Measurements from ENCODE around the gene STK17B.
"Not testable (repeated sequence)": the region's sequence is repeated elsewhere in the genome, so short reads cannot be mapped to it uniquely, and the experiment has no call there.

The STK17B gene

GRCh38 chr2:196171248-196171871 lies at the start of gene STK17B:
Gene STK17B, minus strand, starts transcription at chr2:196171578. Its CDS starts 8,195 bp downstream, at chr2:196163383.
- DNase-seq = peak; percentile 96

GRCh38 chr2:196220671-196221070 lies 49.3 kb upstream of the STK17B start:
- DNase-seq = no peak

GRCh38 chr2:196219671-196220070 lies 48.3 kb upstream of the STK17B start:
- no peak for DNase-seq

- no peak for DNase-seq
Observed at GRCh38 chr2:196218106-196218505, 46.7 kb upstream of the STK17B start.

GRCh38 chr2:196217116-196217515 lies 45.7 kb upstream of the STK17B start:
- DNase-seq = no peak

GRCh38 chr2:196215376-196215775 lies 44.0 kb upstream of the STK17B start:
- no peak for DNase-seq

- no peak for DNase-seq
Observed at GRCh38 chr2:196214156-196214555, 42.8 kb upstream of the STK17B start.

GRCh38 chr2:196213252-196213980 lies 42.0 kb upstream of the STK17B start:
- no peak for DNase-seq

- DNase-seq = no peak
Observed at GRCh38 chr2:196208915-196209314, 37.5 kb upstream of the STK17B start.

GRCh38 chr2:196206804-196207203 lies 35.4 kb upstream of the STK17B start:
- no peak for DNase-seq

GRCh38 chr2:196205881-196206435 lies 34.6 kb upstream of the STK17B start:
- no peak for DNase-seq

- DNase-seq = no peak
Observed at GRCh38 chr2:196205011-196205766, 33.8 kb upstream of the STK17B start.

- DNase-seq = no peak
Observed at GRCh38 chr2:196201229-196202009, 30.0 kb upstream of the STK17B start.

- no peak for DNase-seq
Observed at GRCh38 chr2:196200557-196200956, 29.2 kb upstream of the STK17B start.

- DNase-seq = no peak
Observed at GRCh38 chr2:196195758-196196157, 24.4 kb upstream of the STK17B start.

- DNase-seq = no peak
Observed at GRCh38 chr2:196195302-196195701, 23.9 kb upstream of the STK17B start.

GRCh38 chr2:196191541-196191940 lies 20.2 kb upstream of the STK17B start:
- no peak for DNase-seq

- DNase-seq = no peak
Observed at GRCh38 chr2:196187898-196188458, 16.6 kb upstream of the STK17B start.

- DNase-seq = not testable (repeated sequence)
Observed at GRCh38 chr2:196187175-196187700, 15.9 kb upstream of the STK17B start.

- DNase-seq = no peak
Observed at GRCh38 chr2:196186266-196186980, 15.0 kb upstream of the STK17B start.

GRCh38 chr2:196184921-196185320 lies 13.5 kb upstream of the STK17B start:
- DNase-seq = no peak
